KOPT-K1 (cell line): ENCODE results near the gene GET4.
"Not testable (repeated sequence)": the region's sequence is repeated elsewhere in the genome, so short reads cannot be mapped to it uniquely, and the experiment has no call there.

Experiments used
- H3K27ac ChIP-seq: fragments of 200-600 bp; sonication (generic); 2 replicates; pipeline ENCODE4 v1.5.1; 2016; ENCODE audit warnings: antibody characterized with exemption, mild to moderate bottlenecking, low read depth, low read length; ENCODE audit not compliant: poor library complexity, severe bottlenecking
- H3K36me3 ChIP-seq: fragments of 200-600 bp; sonication (generic); 2 replicates; pipeline ENCODE4 v1.5.1; 2017; ENCODE audit warnings: antibody characterized with exemption, mild to moderate bottlenecking, low read length, moderate library complexity; ENCODE audit not compliant: insufficient read depth
- H3K9me3 ChIP-seq: fragments of 200-600 bp; sonication (generic); 2 replicates; pipeline ENCODE4 v1.5.1; 2017; ENCODE audit warnings: antibody characterized with exemption, low read length, mild to moderate bottlenecking; ENCODE audit not compliant: insufficient read depth, poor library complexity, severe bottlenecking

GET4 gene

DNA sequence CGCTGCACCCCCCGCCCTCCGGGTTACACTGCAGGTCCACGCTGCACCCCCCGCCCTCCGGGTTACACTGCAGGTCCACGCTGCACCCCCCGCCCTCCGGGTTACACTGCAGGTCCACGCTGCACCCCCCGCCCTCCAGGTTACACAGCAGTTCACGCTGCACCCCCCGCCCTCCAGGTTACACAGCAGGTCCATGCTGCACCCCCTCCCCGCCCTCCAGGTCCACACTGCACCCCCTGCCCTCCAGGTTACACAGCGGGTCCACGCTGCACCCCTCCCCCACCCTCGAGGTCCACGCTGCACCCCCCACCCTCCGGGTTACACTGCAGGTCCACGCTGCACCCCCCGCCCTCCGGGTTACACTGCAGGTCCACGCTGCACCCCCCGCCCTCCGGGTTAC, 47.7 kb downstream of the GET4 start:
- H3K36me3 ChIP-seq, H3K9me3 ChIP-seq: not testable (repeated sequence)
- peak overlapping the region; percentile 85 for H3K27ac ChIP-seq

GRCh38 chr7:924541-925231, 48.3 kb downstream of the GET4 start:
- Histone ChIP-seq H3K9me3 (no peaks in the 10 kb centered on the region), H3K27ac (no peak overlapping the region), H3K36me3 (no peaks in the 10 kb centered on the region)

DNA sequence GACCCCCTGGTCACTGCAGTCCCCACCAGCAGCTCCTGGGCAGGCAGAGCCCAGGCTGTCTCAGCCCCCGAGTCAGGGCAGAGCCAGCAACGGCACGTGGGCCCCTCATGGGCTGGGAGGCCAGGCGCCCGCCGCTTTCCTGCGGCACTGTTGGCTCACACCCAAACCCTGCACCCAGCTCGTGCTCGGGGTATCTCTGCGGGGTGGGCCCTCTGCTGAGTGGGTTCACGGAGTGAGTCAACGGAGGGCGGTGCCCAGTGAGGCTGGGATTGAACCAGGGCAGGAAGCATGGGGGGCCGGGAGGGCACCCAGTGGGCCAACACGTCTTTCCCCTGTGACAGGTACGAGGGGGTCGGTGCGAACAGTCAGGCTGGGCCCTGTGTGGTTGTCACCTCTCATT, 49.2 kb downstream of the GET4 start:
- H3K36me3 ChIP-seq = no peaks in the 10 kb centered on the region
- H3K9me3 ChIP-seq = no peaks in the 10 kb centered on the region
- H3K27ac ChIP-seq = no peak overlapping the region

DNA sequence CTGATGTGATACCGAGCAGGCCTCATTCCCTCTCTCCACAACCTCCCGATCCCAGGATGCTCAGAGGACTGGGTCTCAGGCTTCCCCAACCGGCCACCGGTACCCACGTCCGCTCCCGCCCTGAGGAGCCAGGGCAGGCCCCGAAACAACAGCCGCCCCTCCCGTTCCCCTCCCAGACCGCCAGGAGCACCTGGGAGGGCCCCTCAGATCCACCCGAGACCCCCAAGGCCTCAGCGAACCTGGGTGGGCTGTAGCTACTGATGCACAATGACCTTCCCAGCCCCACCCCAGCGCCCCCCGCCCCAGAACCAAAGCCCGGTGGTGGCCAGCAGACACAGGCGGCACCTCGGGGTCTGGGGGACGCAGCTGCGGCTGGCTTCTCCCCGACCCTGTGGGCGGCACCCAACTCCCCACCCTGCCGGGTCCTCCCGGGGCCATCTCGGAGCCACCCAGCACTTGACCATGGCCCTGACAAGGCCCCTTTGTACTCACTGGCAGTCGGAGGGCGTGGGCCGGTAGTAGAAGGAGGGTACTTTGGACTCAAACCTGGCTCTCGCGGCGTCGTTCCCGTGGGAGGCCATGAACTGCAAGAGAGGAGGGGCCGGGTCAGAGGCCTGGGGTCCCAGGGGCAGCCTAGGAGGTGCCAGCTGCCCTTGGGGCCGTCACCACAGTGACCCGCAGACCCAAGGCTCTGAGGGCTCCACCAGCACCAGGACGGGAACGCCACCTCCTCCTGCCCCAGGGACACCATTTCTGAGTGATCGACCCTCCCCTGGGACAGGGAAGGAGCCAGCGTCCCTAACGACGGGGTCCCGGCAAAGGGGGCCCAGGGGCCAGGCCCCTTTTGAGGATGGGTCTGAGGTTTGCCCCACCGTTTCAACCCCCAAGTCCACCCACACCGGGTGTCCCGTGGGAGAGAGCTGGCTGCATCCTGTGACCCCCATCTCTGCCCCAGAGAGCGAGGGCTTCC, 50.0 kb downstream of the GET4 start:
- Histone ChIP-seq H3K27ac (no peak overlapping the region), H3K36me3 (no peaks in the 10 kb centered on the region), H3K9me3 (no peaks in the 10 kb centered on the region)

GRCh38 chr7:927031-927671, 50.8 kb downstream of the GET4 start:
- no peaks in the 10 kb centered on the region for H3K36me3 ChIP-seq
- H3K27ac ChIP-seq = no peak overlapping the region
- no peaks in the 10 kb centered on the region for H3K9me3 ChIP-seq

DNA sequence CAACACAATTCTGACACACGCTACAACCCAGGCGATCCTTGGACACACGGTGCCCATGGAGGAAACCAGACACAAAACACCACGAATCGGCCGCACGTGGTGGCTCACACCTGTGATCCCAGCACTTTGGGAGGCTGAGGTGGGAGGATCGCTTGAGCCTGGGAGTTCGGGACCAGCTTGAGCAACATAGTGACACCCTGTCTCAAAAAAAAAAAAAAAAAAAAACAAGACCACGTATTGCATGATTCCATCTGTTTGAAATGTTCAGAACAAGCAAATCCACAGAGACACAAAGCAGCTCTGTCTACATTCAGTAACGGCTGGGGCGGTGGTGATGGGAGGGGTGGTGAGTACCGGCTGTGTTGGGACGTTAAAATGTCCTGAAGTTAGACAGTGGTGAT, 53.0 kb downstream of the GET4 start:
- no peaks in the 10 kb centered on the region for H3K9me3 ChIP-seq
- H3K36me3 ChIP-seq = no peaks in the 10 kb centered on the region
- H3K27ac ChIP-seq = no peak overlapping the region

GRCh38 chr7:930975-931758, 54.8 kb downstream of the GET4 start:
- H3K9me3 ChIP-seq = no peaks in the 10 kb centered on the region
- H3K27ac ChIP-seq = no peak overlapping the region
- H3K36me3 ChIP-seq = no peaks in the 10 kb centered on the region

- Histone ChIP-seq H3K9me3 (no peaks in the 10 kb centered on the region), H3K36me3 (no peaks in the 10 kb centered on the region), H3K27ac (no peak overlapping the region)
Measured at GRCh38 chr7:931871-932650, 55.7 kb downstream of the GET4 start.

DNA sequence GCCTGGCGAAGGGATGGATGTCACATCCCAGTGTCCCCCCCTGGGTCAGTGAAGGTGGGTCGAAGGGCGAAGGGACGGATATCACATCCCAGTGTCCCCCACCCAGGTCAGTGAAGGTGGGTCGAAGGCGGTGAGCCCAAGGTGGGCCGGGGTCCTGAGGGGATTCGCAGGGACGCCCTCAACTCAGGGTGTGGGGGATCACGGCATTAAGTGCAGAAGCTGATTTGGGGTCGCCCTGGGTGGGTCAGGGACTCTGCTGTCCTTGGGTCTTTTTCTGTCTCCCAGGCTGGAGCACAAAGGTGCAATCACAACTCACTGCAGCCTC, 56.3 kb downstream of the GET4 start:
- Histone ChIP-seq H3K9me3 (no peaks in the 10 kb centered on the region), H3K27ac (no peak overlapping the region), H3K36me3 (no peaks in the 10 kb centered on the region)

DNA sequence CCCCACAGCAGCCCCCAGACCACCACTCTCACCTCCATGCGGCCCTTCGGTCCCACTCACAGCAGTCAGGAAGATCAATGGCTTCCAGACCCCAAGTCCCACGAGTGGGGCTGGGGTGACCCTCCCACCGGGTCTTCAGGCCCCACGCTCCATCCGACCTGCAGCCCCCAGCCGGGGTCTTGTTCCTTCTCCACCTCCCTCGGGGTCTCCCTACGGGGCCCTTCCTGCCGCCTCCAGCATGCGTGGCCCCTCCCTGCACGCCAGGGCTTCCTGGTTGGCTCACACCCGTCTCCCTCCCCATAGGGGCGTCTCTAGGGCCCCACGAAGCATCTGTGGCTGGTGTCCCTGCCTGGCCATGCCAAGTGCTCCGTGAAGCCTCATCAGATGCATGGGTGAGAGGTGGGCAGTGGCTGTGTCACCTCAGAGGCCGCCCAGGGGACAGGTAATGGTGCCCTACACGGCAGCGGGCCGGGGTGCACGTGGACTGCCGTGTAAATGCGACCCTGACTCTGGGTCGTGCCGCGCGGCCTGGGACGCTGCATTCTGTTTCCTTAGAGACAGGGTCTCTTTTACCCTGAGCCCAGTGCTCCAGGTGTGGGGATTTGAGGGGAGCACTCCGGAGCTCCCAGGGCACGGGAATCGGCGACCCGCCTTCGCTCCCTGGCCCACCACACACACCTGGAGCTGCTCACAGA, 58.3 kb downstream of the GET4 start:
- no peaks in the 10 kb centered on the region for H3K9me3 ChIP-seq
- H3K27ac ChIP-seq = no peak overlapping the region
- H3K36me3 ChIP-seq = no peaks in the 10 kb centered on the region

- no peak overlapping the region for H3K27ac ChIP-seq
- H3K9me3 ChIP-seq = peaks cover 7% of the 10 kb centered on the region
- no peaks in the 10 kb centered on the region for H3K36me3 ChIP-seq
Measured at GRCh38 chr7:935164-935873, 59.0 kb downstream of the GET4 start.

- Histone ChIP-seq H3K9me3 (peaks cover 13% of the 10 kb centered on the region), H3K27ac (no peak overlapping the region), H3K36me3 (no peaks in the 10 kb centered on the region)
Measured at GRCh38 chr7:935874-936385, 59.6 kb downstream of the GET4 start.

DNA sequence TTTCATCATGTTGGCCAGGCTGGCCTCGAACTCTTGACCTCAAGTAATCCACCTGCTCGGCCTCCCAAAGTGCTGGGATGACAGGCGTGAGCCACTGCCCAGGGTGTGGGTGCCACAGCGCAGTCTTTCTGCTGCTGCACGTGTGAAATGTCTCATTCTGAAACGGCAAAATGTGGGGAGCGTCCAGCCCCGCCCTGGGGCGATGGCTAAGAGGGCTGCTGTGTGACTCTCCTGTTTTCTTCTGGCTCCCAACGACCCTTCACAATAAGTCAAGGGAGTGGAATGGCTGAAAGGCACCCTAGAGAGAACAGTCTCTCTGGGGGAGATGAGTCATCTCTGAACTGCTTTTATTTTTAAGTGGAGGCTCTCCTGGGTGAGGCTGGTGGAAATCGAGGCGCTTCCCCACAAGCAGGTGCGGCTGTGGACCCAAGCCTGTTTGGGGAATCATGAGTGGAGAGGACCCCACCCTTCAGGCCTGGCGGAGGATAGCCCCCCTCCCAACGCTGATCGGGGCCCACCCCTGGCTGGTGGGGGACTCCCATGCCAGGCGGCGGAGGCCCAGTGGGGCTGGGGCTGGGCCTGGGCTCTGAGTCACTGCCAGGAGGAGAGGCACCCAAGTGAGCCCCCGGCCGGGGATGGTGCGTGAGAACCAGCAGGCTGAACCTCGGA, 60.2 kb downstream of the GET4 start:
- Histone ChIP-seq H3K27ac (no peak overlapping the region), H3K36me3 (no peaks in the 10 kb centered on the region), H3K9me3 (peaks cover 13% of the 10 kb centered on the region)
